Loucy (cell line): ENCODE results near the gene NMBR.

ENCODE experiments used
- CTCF ChIP-seq: fragments of 200-600 bp; sonication (generic); conservative IDR thresholded peaks from 2 replicates; pipeline ENCODE4 v1.5.1; 2014; ENCODE audit warnings: mild to moderate bottlenecking, antibody characterized with exemption, low read length
- EZH2phosphoT487 ChIP-seq: fragments of 200-600 bp; IDR thresholded peaks from 2 replicates; pipeline ENCODE4 v1.6.1; 2018; ENCODE audit warnings: antibody characterized with exemption, mild to moderate bottlenecking, moderate library complexity, borderline replicate concordance

- no peak for TF ChIP-seq CTCF
- no peak for TF ChIP-seq EZH2phosphoT487
Measured at GRCh38 chr6:142026471-142026870, 120.5 kb downstream of the NMBR start.
